ENCODE results near the gene OXCT1.

OXCT1 gene

DNA sequence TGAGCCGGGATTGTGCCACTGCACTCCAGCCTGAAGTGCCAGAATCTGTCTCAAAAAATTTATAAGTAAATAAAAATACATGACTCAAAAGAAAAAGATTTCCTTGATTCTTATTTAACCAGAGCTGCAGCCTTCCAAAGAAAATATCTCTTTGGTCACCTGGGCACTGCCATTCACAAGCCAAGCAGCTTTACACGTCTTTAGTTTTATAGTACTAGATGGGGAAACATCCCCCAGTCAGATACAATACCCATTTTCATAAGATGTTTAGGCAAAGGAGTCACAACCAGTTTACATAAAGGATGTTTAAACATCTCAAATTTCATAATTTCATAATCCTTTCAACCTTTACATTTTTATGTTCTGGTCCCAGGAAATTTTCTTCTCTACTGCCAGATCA, 13.7 kb upstream of the OXCT1 start:
- no peak overlapping the region for H3K4ac ChIP-seq (ENCODE audit: low read depth in 1 of 2, low read length in 2 of 2)
- no peak overlapping the region for H3K4me3 ChIP-seq (ENCODE audit: insufficient read depth in 1 of 2, low read depth in 1 of 2, low read length in 2 of 2)
- H3K9me3 ChIP-seq (ENCODE audit: control insufficient read depth, low read length) = no peaks in the 10 kb centered on the region
- no peak overlapping the region for H2BK12ac ChIP-seq (ENCODE audit: low read length in 2 of 2)
- H3K4me1 ChIP-seq (ENCODE audit: control insufficient read depth, insufficient read depth, low read depth, low read length) = no peaks in the 10 kb centered on the region
- H3K18ac ChIP-seq (ENCODE audit: low read depth in 1 of 2, low read length in 2 of 2) = no peak overlapping the region
- H2AK5ac ChIP-seq (ENCODE audit: low read length, severe bottlenecking) = no peak overlapping the region
- WGBS = 63% methylated on average over 1 of the region's 2 CpGs
- no peak for DNase-seq
- H4K8ac ChIP-seq (ENCODE audit: low read length) = no peak overlapping the region
- H3K14ac ChIP-seq (ENCODE audit: low read length in 2 of 2) = no peak overlapping the region
- H2BK15ac ChIP-seq (ENCODE audit: low read depth, poor library complexity, severe bottlenecking) = no peak overlapping the region
- H3K4me2 ChIP-seq (ENCODE audit: low read length, poor library complexity, severe bottlenecking) = no peak overlapping the region
- no peak overlapping the region for H4K91ac ChIP-seq (ENCODE audit: low read length)
- H2BK120ac ChIP-seq (ENCODE audit: low read depth, low read length) = no peak overlapping the region
- H3K27me3 ChIP-seq (ENCODE audit: control insufficient read depth in 1 of 2, insufficient read depth in 1 of 2, low read length in 2 of 2) = no peaks in the 10 kb centered on the region
- H2AFZ ChIP-seq (ENCODE audit: low read depth, low read length) = no peak overlapping the region
- no peak overlapping the region for H3K9ac ChIP-seq (ENCODE audit: low read length)
- H3K27ac ChIP-seq (ENCODE audit: low read length, poor library complexity, severe bottlenecking) = no peak overlapping the region
- H3K23ac ChIP-seq (ENCODE audit: low read length in 2 of 2) = no peak overlapping the region
- H3K79me1 ChIP-seq (replicated peaks; ENCODE audit: low read length, poor library complexity, severe bottlenecking) = no peaks in the 10 kb centered on the region
- no peaks in the 10 kb centered on the region for H3K36me3 ChIP-seq (ENCODE audit: control insufficient read depth in 1 of 2, insufficient read depth in 2 of 2, low read depth in 1 of 2, low read length in 2 of 2)
- no peak overlapping the region for H2BK5ac ChIP-seq (ENCODE audit: low read depth, low read length, poor library complexity, severe bottlenecking)

DNA sequence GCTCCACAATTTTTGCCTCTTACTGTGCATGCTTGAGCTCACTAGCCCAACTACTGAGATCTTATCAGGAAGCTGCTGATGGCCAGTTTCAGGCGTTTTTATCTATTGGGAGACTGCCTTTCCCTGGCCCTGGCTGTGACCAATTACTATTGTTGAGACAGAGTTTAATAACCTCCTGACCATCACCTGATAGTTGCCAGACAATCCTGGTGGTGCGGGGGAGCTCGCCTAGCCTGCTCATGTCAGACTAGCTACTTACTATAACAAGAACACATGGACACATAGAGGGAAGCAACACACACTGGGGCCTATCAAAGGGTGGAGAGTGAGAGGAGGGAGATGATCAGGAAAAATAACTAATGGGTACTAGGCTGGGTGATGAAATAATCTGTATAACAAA, 13.0 kb upstream of the OXCT1 start:
- WGBS = 79% methylated on average over 3 of the region's 3 CpGs

DNA sequence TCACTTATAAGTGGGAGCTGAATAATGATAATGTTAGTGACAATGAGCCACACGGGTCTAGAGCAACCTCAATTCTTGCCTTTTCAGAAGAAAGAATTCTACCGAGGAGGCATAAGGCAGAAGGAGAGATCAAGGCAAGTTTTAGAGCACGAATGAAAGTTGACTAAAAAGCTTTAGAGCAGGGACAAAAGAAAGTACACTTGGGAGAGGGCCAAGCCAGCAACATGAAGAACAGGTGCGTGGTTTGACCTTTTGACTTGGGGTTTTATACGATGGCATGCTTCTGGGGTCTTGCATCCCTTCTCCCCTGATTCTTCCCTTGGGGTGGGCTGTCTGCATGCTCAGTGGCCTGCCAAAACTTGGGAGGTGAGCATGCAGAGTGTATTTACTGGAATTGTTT, 12.5 kb upstream of the OXCT1 start:
- Histone ChIP-seq H4K8ac (ENCODE audit: low read length) (no peak overlapping the region), H3K36me3 (ENCODE audit: control insufficient read depth in 1 of 2, insufficient read depth in 2 of 2, low read depth in 1 of 2, low read length in 2 of 2) (no peaks in the 10 kb centered on the region), H3K23ac (ENCODE audit: low read length in 2 of 2) (no peak overlapping the region), H3K79me1 (replicated peaks; ENCODE audit: low read length, poor library complexity, severe bottlenecking) (no peaks in the 10 kb centered on the region), H4K91ac (ENCODE audit: low read length) (no peak overlapping the region), H2AK5ac (ENCODE audit: low read length, severe bottlenecking) (no peak overlapping the region), H3K4me2 (ENCODE audit: low read length, poor library complexity, severe bottlenecking) (no peak overlapping the region), H3K14ac (ENCODE audit: low read length in 2 of 2) (no peak overlapping the region), H3K9me3 (ENCODE audit: control insufficient read depth, low read length) (no peaks in the 10 kb centered on the region), H3K4me3 (ENCODE audit: insufficient read depth in 1 of 2, low read depth in 1 of 2, low read length in 2 of 2) (no peak overlapping the region), H2BK12ac (ENCODE audit: low read length in 2 of 2) (no peak overlapping the region), H2BK5ac (ENCODE audit: low read depth, low read length, poor library complexity, severe bottlenecking) (no peak overlapping the region), H2BK15ac (ENCODE audit: low read depth, poor library complexity, severe bottlenecking) (no peak overlapping the region), H3K27ac (ENCODE audit: low read length, poor library complexity, severe bottlenecking) (no peak overlapping the region), H3K9ac (ENCODE audit: low read length) (no peak overlapping the region), H3K18ac (ENCODE audit: low read depth in 1 of 2, low read length in 2 of 2) (no peak overlapping the region), H2AFZ (ENCODE audit: low read depth, low read length) (no peak overlapping the region), H3K4me1 (ENCODE audit: control insufficient read depth, insufficient read depth, low read depth, low read length) (no peaks in the 10 kb centered on the region), H3K27me3 (ENCODE audit: control insufficient read depth in 1 of 2, insufficient read depth in 1 of 2, low read length in 2 of 2) (no peaks in the 10 kb centered on the region), H2BK120ac (ENCODE audit: low read depth, low read length) (no peak overlapping the region), H3K4ac (ENCODE audit: low read depth in 1 of 2, low read length in 2 of 2) (no peak overlapping the region)
- DNase-seq = no peak
- 86% methylated on average over 5 of the region's 5 CpGs for WGBS

More for the DNA sequence above, 13.0 kb upstream of the OXCT1 start:
- Histone ChIP-seq H3K9me3 (ENCODE audit: control insufficient read depth, low read length) (no peaks in the 10 kb centered on the region), H3K27ac (ENCODE audit: low read length, poor library complexity, severe bottlenecking) (no peak overlapping the region), H4K91ac (ENCODE audit: low read length) (no peak overlapping the region), H3K4me1 (ENCODE audit: control insufficient read depth, insufficient read depth, low read depth, low read length) (no peaks in the 10 kb centered on the region), H3K14ac (ENCODE audit: low read length in 2 of 2) (no peak overlapping the region), H3K4ac (ENCODE audit: low read depth in 1 of 2, low read length in 2 of 2) (no peak overlapping the region), H3K9ac (ENCODE audit: low read length) (no peak overlapping the region), H3K18ac (ENCODE audit: low read depth in 1 of 2, low read length in 2 of 2) (no peak overlapping the region), H3K79me1 (replicated peaks; ENCODE audit: low read length, poor library complexity, severe bottlenecking) (no peaks in the 10 kb centered on the region), H3K36me3 (ENCODE audit: control insufficient read depth in 1 of 2, insufficient read depth in 2 of 2, low read depth in 1 of 2, low read length in 2 of 2) (no peaks in the 10 kb centered on the region), H2BK12ac (ENCODE audit: low read length in 2 of 2) (no peak overlapping the region), H3K4me3 (ENCODE audit: insufficient read depth in 1 of 2, low read depth in 1 of 2, low read length in 2 of 2) (no peak overlapping the region), H2BK15ac (ENCODE audit: low read depth, poor library complexity, severe bottlenecking) (no peak overlapping the region), H2BK120ac (ENCODE audit: low read depth, low read length) (no peak overlapping the region), H2BK5ac (ENCODE audit: low read depth, low read length, poor library complexity, severe bottlenecking) (no peak overlapping the region), H3K23ac (ENCODE audit: low read length in 2 of 2) (no peak overlapping the region), H3K27me3 (ENCODE audit: control insufficient read depth in 1 of 2, insufficient read depth in 1 of 2, low read length in 2 of 2) (no peaks in the 10 kb centered on the region), H2AK5ac (ENCODE audit: low read length, severe bottlenecking) (no peak overlapping the region), H2AFZ (ENCODE audit: low read depth, low read length) (no peak overlapping the region), H3K4me2 (ENCODE audit: low read length, poor library complexity, severe bottlenecking) (no peak overlapping the region), H4K8ac (ENCODE audit: low read length) (no peak overlapping the region)
- no peak for DNase-seq

DNA sequence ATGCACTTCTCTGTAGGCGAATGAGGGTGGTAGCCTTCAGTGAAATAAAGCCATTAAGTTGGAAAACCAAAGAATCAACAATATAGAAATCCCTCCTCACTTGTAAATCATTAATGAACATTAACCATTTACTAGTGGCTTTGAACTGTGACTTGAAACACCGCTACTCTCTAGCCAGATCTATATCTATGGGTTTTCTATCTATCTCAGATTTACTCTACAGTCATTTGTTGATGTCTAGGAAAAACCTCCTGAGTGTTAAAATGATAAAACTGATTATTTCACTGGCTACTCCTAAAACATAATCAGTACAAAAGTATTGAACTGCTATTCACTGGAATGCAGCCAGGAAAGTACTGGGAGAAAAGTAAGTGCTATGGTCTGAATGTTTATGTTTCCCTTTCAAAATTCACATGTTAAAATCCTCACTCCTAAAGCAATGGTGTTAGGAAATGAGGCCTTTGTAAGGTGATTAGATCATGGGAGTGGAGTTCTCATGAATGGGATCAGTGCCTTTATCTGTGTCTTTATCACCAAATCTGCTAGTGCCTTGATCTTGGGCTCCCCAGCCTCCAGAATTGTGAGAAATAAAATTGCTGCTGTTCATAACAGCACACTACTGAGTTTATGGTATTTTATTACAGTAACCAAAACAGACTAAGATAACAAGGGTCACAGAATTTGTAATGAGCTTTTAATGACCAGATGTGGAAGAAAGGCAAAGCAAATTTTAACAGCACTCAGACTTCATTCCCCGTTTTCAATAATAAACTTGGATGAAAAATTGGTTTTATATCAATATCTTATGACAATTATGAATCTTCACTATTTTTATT, 8.6 kb upstream of the OXCT1 start:
- Histone ChIP-seq H3K23ac (ENCODE audit: low read length in 2 of 2) (no peak overlapping the region), H3K14ac (ENCODE audit: low read length in 2 of 2) (no peak overlapping the region), H2AK5ac (ENCODE audit: low read length, severe bottlenecking) (no peak overlapping the region), H3K9ac (ENCODE audit: low read length) (no peak overlapping the region), H4K8ac (ENCODE audit: low read length) (no peak overlapping the region), H4K91ac (ENCODE audit: low read length) (no peak overlapping the region), H3K79me1 (replicated peaks; ENCODE audit: low read length, poor library complexity, severe bottlenecking) (no peaks in the 10 kb centered on the region), H2BK15ac (ENCODE audit: low read depth, poor library complexity, severe bottlenecking) (no peak overlapping the region), H3K4ac (ENCODE audit: low read depth in 1 of 2, low read length in 2 of 2) (no peak overlapping the region), H3K27me3 (ENCODE audit: control insufficient read depth in 1 of 2, insufficient read depth in 1 of 2, low read length in 2 of 2) (no peaks in the 10 kb centered on the region), H3K18ac (ENCODE audit: low read depth in 1 of 2, low read length in 2 of 2) (no peak overlapping the region), H2AFZ (ENCODE audit: low read depth, low read length) (no peak overlapping the region), H2BK5ac (ENCODE audit: low read depth, low read length, poor library complexity, severe bottlenecking) (no peak overlapping the region), H2BK12ac (ENCODE audit: low read length in 2 of 2) (no peak overlapping the region), H3K36me3 (ENCODE audit: control insufficient read depth in 1 of 2, insufficient read depth in 2 of 2, low read depth in 1 of 2, low read length in 2 of 2) (no peaks in the 10 kb centered on the region), H3K9me3 (ENCODE audit: control insufficient read depth, low read length) (no peaks in the 10 kb centered on the region), H3K4me2 (ENCODE audit: low read length, poor library complexity, severe bottlenecking) (no peak overlapping the region), H3K4me1 (ENCODE audit: control insufficient read depth, insufficient read depth, low read depth, low read length) (no peaks in the 10 kb centered on the region), H3K4me3 (ENCODE audit: insufficient read depth in 1 of 2, low read depth in 1 of 2, low read length in 2 of 2) (no peak overlapping the region), H3K27ac (ENCODE audit: low read length, poor library complexity, severe bottlenecking) (no peak overlapping the region), H2BK120ac (ENCODE audit: low read depth, low read length) (no peak overlapping the region)
- WGBS = no CpG with 5 or more reads among the region's 3 CpGs
- DNase-seq = no peak

All from mesenchymal stem cell (in vitro differentiated cells and primary cell).